HepG2 (cell line): ENCODE results near the gene AKR1B15. TPM values are rescaled to one million over a fixed set of nuclear protein-coding genes. Genes with fewer than 3 reads are reported as not detected.
"Not testable (repeated sequence)": the region's sequence is repeated elsewhere in the genome, so short reads cannot be mapped to it uniquely, and the experiment has no call there.

ENCODE experiments used
- ATAC-seq: fragments of 200-7000 bp; cut with Tn5 transposase; 3 replicates; pipeline ENCODE4 v1.9.1; 2020; ENCODE audit warnings: mild to moderate bottlenecking, moderate library complexity
- BruUV-seq: library from RNA; stranded (reverse); fragments of 400-500 nt; replicated peaks from 2 replicates; lab custom pipeline; 2021; lab: Mats Ljungman, UMichigan
- CTCF ChIA-PET: fragments of 300-600 bp; formaldehyde crosslinking; extraction: SDS; loops from one replicate; lab custom pipeline; 2021; ENCODE audit warnings: low total read pairs, inconsistent platforms, low intra/inter-chr PET ratio; lab: Yijun Ruan, JAX
- POLR2A ChIA-PET: fragments of 350-600 bp; sonication (Branson Sonifier 250); formaldehyde crosslinking; loops from one replicate; lab custom pipeline; 2020; ENCODE audit warnings: antibody characterized with exemption, inconsistent platforms; lab: Yijun Ruan, JAX
- DNase-seq: peaks from one replicate; pipeline ENCODE4 v3.0.0-alpha.2; 2015; ENCODE audit warnings: low spot score
- FAIRE-seq: peaks from 3 replicates; lab custom pipeline; 2011; peaks lifted over from hg19 to GRCh38; lab: Jason Lieb, UNC
- H2AFZ ChIP-seq: one replicate; pipeline ENCODE4 v1.6.1; 2011; ENCODE audit warnings: low read length, inconsistent platforms
- H3K27ac ChIP-seq: fragments of 300-600 bp; 3 replicates; pipeline ENCODE4 v1.8.0; 2011; ENCODE audit warnings: mixed run types, mild to moderate bottlenecking, mixed read lengths, low read length, inconsistent platforms; ENCODE audit not compliant: insufficient read depth; ENCODE audit errors: extremely low read length
- H3K27me3 ChIP-seq, 2 experiments: fragments of 200-600 bp in 1 of 2; 2 replicates in 1 of 2; 3 replicates in 1 of 2; pipeline versions ENCODE4 v1.6.0 to v1.8.0; 2011; ENCODE audit warnings: low read length in 2 of 2, mild to moderate bottlenecking in 2 of 2, moderate library complexity in 2 of 2, inconsistent platforms in 1 of 2; ENCODE audit not compliant: insufficient read depth in 2 of 2, control insufficient read depth in 1 of 2
- H3K36me3 ChIP-seq, 2 experiments: fragments of 200-600 bp in 1 of 2; replicated peaks in 1 of 2; 2 replicates in 1 of 2; 3 replicates in 1 of 2; pipeline versions ENCODE4 v1.5.1 to v1.8.0; 2011; ENCODE audit warnings: low read length in 2 of 2, inconsistent platforms in 1 of 2; ENCODE audit not compliant: insufficient read depth in 2 of 2, control insufficient read depth in 1 of 2
- H3K4me1 ChIP-seq: 2 replicates; pipeline ENCODE4 v1.5.1; 2012; ENCODE audit warnings: low read length, inconsistent platforms; ENCODE audit not compliant: insufficient read depth
- H3K4me2 ChIP-seq: 2 replicates; pipeline ENCODE4 v1.6.0; 2011; ENCODE audit warnings: low read depth, low read length, inconsistent platforms
- H3K4me3 ChIP-seq, 3 experiments: fragments of 200-600 bp in 1 of 3; sonication (generic), shearing (Covaris generic) in 1 of 3; replicated peaks in 1 of 3; 2 replicates each; pipeline ENCODE4 v1.5.1; 2011 to 2016; ENCODE audit warnings: low read length in 3 of 3, inconsistent platforms in 2 of 3, low read depth in 2 of 3, mild to moderate bottlenecking in 2 of 3, control low read depth in 1 of 3, mixed read lengths in 1 of 3; ENCODE audit not compliant: insufficient read depth in 1 of 3
- H3K79me2 ChIP-seq: one replicate; pipeline ENCODE4 v1.6.1; 2011; ENCODE audit warnings: low read length, inconsistent platforms; ENCODE audit not compliant: insufficient read depth
- H3K9ac ChIP-seq: 2 replicates; pipeline ENCODE4 v1.6.0; 2011; ENCODE audit warnings: mild to moderate bottlenecking, low read depth, low read length, inconsistent platforms; ENCODE audit not compliant: insufficient read depth
- H3K9me3 ChIP-seq: 2 replicates; pipeline ENCODE4 v1.5.1; 2012; ENCODE audit warnings: mild to moderate bottlenecking, low read length
- H4K20me1 ChIP-seq: 2 replicates; pipeline ENCODE4 v1.6.0; 2011; ENCODE audit warnings: inconsistent platforms, mild to moderate bottlenecking, low read length, moderate library complexity; ENCODE audit not compliant: insufficient read depth
- ATAD3A ChIP-seq: sonication (generic); formaldehyde crosslinking; IDR thresholded peaks from 2 replicates; pipeline ENCODE4 v1.4.0; 2020; ENCODE audit warnings: missing genetic modification reagents
- FOSL2 ChIP-seq: sonication (generic); formaldehyde crosslinking; IDR thresholded peaks from 2 replicates; pipeline ENCODE4 v1.4.0; 2020; ENCODE audit warnings: missing genetic modification reagents
- IKZF1 ChIP-seq: fragments of 450-650 bp; IDR thresholded peaks from 2 replicates; pipeline ENCODE4 v1.7.1; 2016
- NFE2 ChIP-seq: sonication (generic); formaldehyde crosslinking; IDR thresholded peaks from 2 replicates; pipeline ENCODE4 v1.4.0; 2020; ENCODE audit warnings: missing genetic modification reagents
- PRDM10 ChIP-seq: sonication (generic); formaldehyde crosslinking; IDR thresholded peaks from 2 replicates; pipeline ENCODE4 v1.4.0; 2020; ENCODE audit warnings: low read depth, missing genetic modification reagents
- THAP9 ChIP-seq: sonication (generic); formaldehyde crosslinking; IDR thresholded peaks from 2 replicates; pipeline ENCODE4; 2020; ENCODE audit warnings: missing genetic modification reagents, mild to moderate bottlenecking, borderline replicate concordance
- TMF1 ChIP-seq: sonication (generic); formaldehyde crosslinking; IDR thresholded peaks from 2 replicates; pipeline ENCODE4 v1.8.1; 2022; ENCODE audit warnings: low read depth, missing genetic modification reagents
- ZNF138 ChIP-seq: sonication (generic); formaldehyde crosslinking; IDR thresholded peaks from 2 replicates; pipeline ENCODE4 v1.5.0; 2020; ENCODE audit warnings: mild to moderate bottlenecking, low read depth, missing genetic modification reagents
- ZNF333 ChIP-seq: sonication (generic); formaldehyde crosslinking; IDR thresholded peaks from 2 replicates; pipeline ENCODE4 v1.4.0; 2020; ENCODE audit warnings: mild to moderate bottlenecking, missing genetic modification reagents, borderline replicate concordance
- ZNF383 ChIP-seq: sonication (generic); formaldehyde crosslinking; IDR thresholded peaks from 2 replicates; pipeline ENCODE4 v1.4.0; 2020; ENCODE audit warnings: missing genetic modification reagents, mild to moderate bottlenecking, borderline replicate concordance
- ZNF432 ChIP-seq: sonication (generic); formaldehyde crosslinking; IDR thresholded peaks from 2 replicates; pipeline ENCODE4 v1.5.0; 2020; ENCODE audit warnings: missing genetic modification reagents, mild to moderate bottlenecking, borderline replicate concordance
- WGBS: methylation state at CpG from one replicate; pipeline ENCODE4 v1.1.6; 2017; ENCODE audit warnings: low lambda C conversion rate; 5-methylcytosine and 5-hydroxymethylcytosine counted together
- in situ Hi-C: cut with HindIII; loops from 2 replicates; pipeline ENCODE4 v1.10.0; 2017; ENCODE audit warnings: low pct_unique_long_range_greater_than_20kb; ENCODE audit not compliant: extremely low pct_ligation_motif_present
- intact Hi-C: fragments of 100-400 bp; cut with micrococcal nuclease; formaldehyde crosslinking; loops from one replicate; pipeline ENCODE4 v1.10.0; 2022; ENCODE audit not compliant: unreplicated experiment
- polyA plus RNA-seq, 8 experiments: library from polyadenylated mRNA; depleted of rRNA in 3 of 8; stranded (reverse) in 7 of 8; unstranded in 1 of 8; fragments of >200 nt; fragmentation: Illumina TruSeq in 4 of 8; extraction: Trizol in 4 of 8; gene quantifications; 2 replicates each; pipeline versions ENCODE4 v1.2.1 to v1.2.3, GENCODE V29; 2011 to 2016; ENCODE audit warnings: low read depth in 4 of 8, missing spikeins in 1 of 8, mixed read lengths in 1 of 8; ENCODE audit not compliant: insufficient read depth in 1 of 8
- total RNA-seq, 5 experiments: library from RNA; depleted of rRNA; stranded (reverse); fragments of >200 nt; fragmentation: Illumina TruSeq; extraction: Trizol; gene quantifications; 2 replicates each; pipeline ENCODE4 v1.2.3, GENCODE V29; 2016; ENCODE audit warnings: low read depth in 1 of 5

Gene AKR1B15
- total and polyA plus RNA-seq, 2 of the 13 experiments (the other 11 are each of a cell fraction or from before 2014, with no cell fraction given): 0.77 TPM; not detected in 1

- TF ChIP-seq PRDM10: no peak
- no peak for TF ChIP-seq ZNF333
- no peak for TF ChIP-seq ZNF432 (CRISPR knock-in tag)
- TF ChIP-seq TMF1 (CRISPR knock-in tag): no peak
These were observed 8.5 kb downstream of the AKR1B15 start (continued) for GRCh38 chr7:134557391-134557790.

GRCh38 chr7:134558370-134558769 lies 9.5 kb downstream of the AKR1B15 start:
- no peak for TF ChIP-seq IKZF1
- TF ChIP-seq NFE2 (CRISPR knock-in tag): no peak
- no peak for TF ChIP-seq FOSL2
- no peak for TF ChIP-seq ATAD3A (CRISPR knock-in tag)
- no peak for TF ChIP-seq ZNF138
- TF ChIP-seq THAP9 (CRISPR knock-in tag): no peak
- no peak for TF ChIP-seq ZNF383 (CRISPR knock-in tag)
- Histone ChIP-seq H3K36me3 (no peaks in the 10 kb centered on the region), H3K4me1 (peaks cover 18% of the 10 kb centered on the region), H3K27me3 (peaks cover 4 to 31% of the 10 kb centered on the region in 2 experiments; a peak in 4 of 5 replicates), H3K4me3 (no peak overlapping the region), H3K9ac (no peak overlapping the region), H4K20me1 (no peaks in the 10 kb centered on the region), H2AFZ (no peak overlapping the region), H3K27ac (no peak overlapping the region), H3K9me3 (no peaks in the 10 kb centered on the region), H3K79me2 (no peaks in the 10 kb centered on the region), H3K4me2 (no peak overlapping the region)
- no TSS peak for BruUV-seq
- in situ Hi-C loops (no loop called here), intact Hi-C loops (no loop called here)
- ATAC-seq (no peak), FAIRE-seq (no peak), DNase-seq (no peak)
- WGBS: 41% methylated on average over 5 of the region's 5 CpGs
- ChIA-PET CTCF (no interaction called here), POLR2A (no interaction called here)

- H3K4me3 ChIP-seq, H3K27ac ChIP-seq, H3K4me2 ChIP-seq, H3K9ac ChIP-seq, in situ Hi-C loops, H2AFZ ChIP-seq, BruUV-seq, H4K20me1 ChIP-seq, intact Hi-C loops, POLR2A ChIA-PET, H3K36me3 ChIP-seq, CTCF ChIA-PET, H3K79me2 ChIP-seq, ATAC-seq, DNase-seq, H3K9me3 ChIP-seq, FAIRE-seq: not testable (repeated sequence)
- 35% methylated on average over 3 of the region's 5 CpGs for WGBS
- peaks cover 16% of the 10 kb centered on the region for H3K4me1 ChIP-seq
- H3K27me3 ChIP-seq: peaks cover 0 to 17% of the 10 kb centered on the region in 2 experiments; a peak in 1 of 5 replicates
These were observed 12.7 kb downstream of the AKR1B15 start for GRCh38 chr7:134561616-134562015.
